Activated effector memory CD4-positive, alpha-beta T cell treated with Interleukin-2 at 50 U/mL for 16 hours (primary cell): Measurements from ENCODE around the gene OAF.

Experiments
- DNase-seq: peaks from one replicate; pipeline ENCODE4 v3.0.0-alpha.2; 2020

The OAF gene

GRCh38 chr11:120205596-120206161 is 5.2 kb upstream of the OAF start:
- no peak for DNase-seq

GRCh38 chr11:120207512-120207911 is 3.3 kb upstream of the OAF start:
- no peak for DNase-seq

- DNase-seq: no peak
These were observed 2.8 kb upstream of the OAF start for GRCh38 chr11:120208001-120208441.

GRCh38 chr11:120208777-120209176 is 2.1 kb upstream of the OAF start:
- DNase-seq: no peak

GRCh38 chr11:120209746-120210625 is 846 bp upstream of the OAF start:
- no peak for DNase-seq

GRCh38 chr11:120211522-120212258 is 858 bp downstream of the OAF start:
- no peak for DNase-seq

GRCh38 chr11:120212259-120212878 is 1.5 kb downstream of the OAF start:
- DNase-seq: no peak

GRCh38 chr11:120212926-120213325 is 2.1 kb downstream of the OAF start:
- DNase-seq: no peak

- DNase-seq: no peak
These were observed 3.7 kb downstream of the OAF start for GRCh38 chr11:120214581-120214980.

GRCh38 chr11:120215634-120216033 is 4.8 kb downstream of the OAF start:
- DNase-seq: no peak

- DNase-seq: no peak
These were observed 5.7 kb downstream of the OAF start for GRCh38 chr11:120216426-120217102.

GRCh38 chr11:120217526-120217925 is 6.7 kb downstream of the OAF start:
- DNase-seq: no peak

- DNase-seq: no peak
These were observed 7.3 kb downstream of the OAF start for GRCh38 chr11:120217941-120218694.

GRCh38 chr11:120218695-120219033 is 7.8 kb downstream of the OAF start:
- no peak for DNase-seq

GRCh38 chr11:120219232-120219937 is 8.6 kb downstream of the OAF start:
- DNase-seq: no peak

- no peak for DNase-seq
These were observed 9.3 kb downstream of the OAF start for GRCh38 chr11:120219938-120220746.

- no peak for DNase-seq
These were observed 9.9 kb downstream of the OAF start for GRCh38 chr11:120220747-120221037.

- no peak for DNase-seq
These were observed 10.4 kb downstream of the OAF start for GRCh38 chr11:120221115-120221752.

- no peak for DNase-seq
These were observed 12.1 kb downstream of the OAF start for GRCh38 chr11:120222916-120223315.

- DNase-seq: no peak
These were observed 13.0 kb downstream of the OAF start for GRCh38 chr11:120223793-120224192.
